Suprapubic skin (tissue), 4 donors: Measurements from ENCODE around the gene FOXL3.

Experiments
- POLR2A ChIP-seq, 2 donors: fragments of 450-650 bp; IDR thresholded peaks; one replicate each; pipeline ENCODE4 v1.6.1; 2017; ENCODE audit warnings: antibody characterized with exemption in 2 of 2, mild to moderate bottlenecking in 2 of 2, moderate library complexity in 2 of 2
- POLR2AphosphoS5 ChIP-seq, 3 donors: sonication (generic); formaldehyde crosslinking; IDR thresholded peaks; one replicate each; pipeline ENCODE4 v1.6.1; 2017; ENCODE audit warnings: antibody characterized with exemption in 3 of 3
- TF ChIP-seq, protein P1 (sequence below), 2 donors: fragments of 200-600 bp in 1 of 2; fragments of 450-650 bp in 1 of 2; sonication (generic) in 1 of 2; IDR thresholded peaks; one replicate each; pipeline ENCODE4 v1.5.1; 2016 to 2019; ENCODE audit warnings: antibody characterized with exemption in 2 of 2, mild to moderate bottlenecking in 1 of 2, moderate library complexity in 1 of 2

DNA sequence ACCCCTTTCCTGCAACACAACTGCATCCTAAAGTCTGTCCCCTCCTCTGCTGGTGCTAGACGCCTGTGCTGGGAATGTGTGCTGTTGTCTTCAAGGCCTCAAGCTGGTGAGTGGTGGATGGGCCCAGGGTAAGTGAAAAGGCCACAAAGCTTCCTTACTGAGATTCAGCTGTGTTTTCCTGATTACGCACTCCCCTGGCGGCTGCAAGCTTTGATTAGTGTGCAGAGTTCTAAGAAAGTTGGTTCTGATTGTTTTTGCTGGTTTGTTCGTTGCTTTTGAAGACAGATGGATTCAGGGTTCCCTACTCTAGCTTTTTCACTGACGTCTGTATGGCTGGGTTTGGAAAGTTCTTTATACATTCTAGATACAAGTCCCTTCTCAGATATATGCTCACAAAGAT, 11.9 kb upstream of the FOXL3 start:
- TF ChIP-seq POLR2A (IDR thresholded peaks at IDR 0.05), result no peak
- no peak for TF ChIP-seq POLR2AphosphoS5 (IDR thresholded peaks at IDR 0.05)
- TF ChIP-seq, protein P1, sequence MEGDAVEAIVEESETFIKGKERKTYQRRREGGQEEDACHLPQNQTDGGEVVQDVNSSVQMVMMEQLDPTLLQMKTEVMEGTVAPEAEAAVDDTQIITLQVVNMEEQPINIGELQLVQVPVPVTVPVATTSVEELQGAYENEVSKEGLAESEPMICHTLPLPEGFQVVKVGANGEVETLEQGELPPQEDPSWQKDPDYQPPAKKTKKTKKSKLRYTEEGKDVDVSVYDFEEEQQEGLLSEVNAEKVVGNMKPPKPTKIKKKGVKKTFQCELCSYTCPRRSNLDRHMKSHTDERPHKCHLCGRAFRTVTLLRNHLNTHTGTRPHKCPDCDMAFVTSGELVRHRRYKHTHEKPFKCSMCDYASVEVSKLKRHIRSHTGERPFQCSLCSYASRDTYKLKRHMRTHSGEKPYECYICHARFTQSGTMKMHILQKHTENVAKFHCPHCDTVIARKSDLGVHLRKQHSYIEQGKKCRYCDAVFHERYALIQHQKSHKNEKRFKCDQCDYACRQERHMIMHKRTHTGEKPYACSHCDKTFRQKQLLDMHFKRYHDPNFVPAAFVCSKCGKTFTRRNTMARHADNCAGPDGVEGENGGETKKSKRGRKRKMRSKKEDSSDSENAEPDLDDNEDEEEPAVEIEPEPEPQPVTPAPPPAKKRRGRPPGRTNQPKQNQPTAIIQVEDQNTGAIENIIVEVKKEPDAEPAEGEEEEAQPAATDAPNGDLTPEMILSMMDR (IDR thresholded peaks at IDR 0.05), result no peak
